ENCODE data around the gene FMNL2. TPM values are rescaled to one million over a fixed set of nuclear protein-coding genes. Genes with fewer than 3 reads are reported as not detected.

Gene FMNL2
- total RNA-seq, 4 donors from 2014 or later, result 6.7 to 17.2 (median 11.5) TPM

- ATAC-seq (no peak), DNase-seq (no peak)
- TF ChIP-seq POLR2A (IDR thresholded peaks at IDR 0.05) (no peak), CTCF (IDR thresholded peaks at IDR 0.05 in 4 of 5, conservative IDR thresholded peaks at IDR 0.05 in 1 of 5) (no peak)
- no peaks in the 10 kb centered on the region for H3K27me3 ChIP-seq
- H3K36me3 ChIP-seq, result peaks cover 0 to 12% of the 10 kb centered on the region in 2 donors
- no peak overlapping the region for H3K27ac ChIP-seq
- in situ Hi-C loops (cut with MboI; ENCODE audit: low sequenced_read_pairs in 4 of 4) (loop anchor here in 2 of 4 donors (10.0 kb wide), 1 partner anchor 289 kb away; the partner anchor contains the start of gene FMNL2 (in 2 of the 2)), intact Hi-C loops (cut with DNase I; ENCODE audit: low total_unique reads) (loop anchor here (5.0 kb wide), 2 partner anchors 216 to 796 kb away; partner anchors contain the start of gene ARL5A)
- peaks cover 17 to 31% of the 10 kb centered on the region in 2 donors for H3K4me1 ChIP-seq
- no peak overlapping the region for H3K4me3 ChIP-seq
- H3K9me3 ChIP-seq, result no peaks in the 10 kb centered on the region
Measured at GRCh38 chr2:152623775-152624174, 288.8 kb downstream of the FMNL2 start.

GRCh38 chr2:152624805-152625204, 289.8 kb downstream of the FMNL2 start:
- no peak for DNase-seq
- intact Hi-C loops (cut with DNase I; ENCODE audit: low total_unique reads) (loop anchor here (5.0 kb wide), 2 partner anchors 218 to 798 kb away; partner anchors contain the start of gene ARL5A), in situ Hi-C loops (cut with MboI; ENCODE audit: low sequenced_read_pairs in 4 of 4) (loop anchor here (10.0 to 25.0 kb wide), 2 partner anchors 290 to 588 kb away; partner anchors contain the start of gene FMNL2 (in 2 of the 4))
- ATAC-seq, result no peak
- no peaks in the 10 kb centered on the region for H3K27me3 ChIP-seq
- no peaks in the 10 kb centered on the region for H3K9me3 ChIP-seq
- H3K36me3 ChIP-seq, result peaks cover 0 to 17% of the 10 kb centered on the region in 2 donors
- TF ChIP-seq POLR2A (IDR thresholded peaks at IDR 0.05) (no peak), CTCF (IDR thresholded peaks at IDR 0.05 in 4 of 5, conservative IDR thresholded peaks at IDR 0.05 in 1 of 5) (no peak)
- H3K4me3 ChIP-seq, result no peak overlapping the region
- H3K27ac ChIP-seq, result peak overlapping the region in 1 of 4 donors; percentile 20
- H3K4me1 ChIP-seq, result peaks cover 14 to 27% of the 10 kb centered on the region in 2 donors

- Histone ChIP-seq H3K27me3 (no peaks in the 10 kb centered on the region), H3K9me3 (no peaks in the 10 kb centered on the region), H3K4me3 (no peak overlapping the region), H3K4me1 (peaks cover 4 to 7% of the 10 kb centered on the region in 2 donors), H3K36me3 (peaks cover 4 to 23% of the 10 kb centered on the region in 2 donors), H3K27ac (peak overlapping the region in 2 of 4 donors; percentile 10 to 40)
- ATAC-seq (no peak), DNase-seq (no peak)
- in situ Hi-C loops (cut with MboI; ENCODE audit: low sequenced_read_pairs in 4 of 4) (loop anchor here (10.0 to 25.0 kb wide), 2 partner anchors 292 to 590 kb away; partner anchors contain the start of gene FMNL2 (in 2 of the 4)), intact Hi-C loops (cut with DNase I; ENCODE audit: low total_unique reads) (no loop called here)
- TF ChIP-seq POLR2A (IDR thresholded peaks at IDR 0.05), result no peak
- TF ChIP-seq CTCF (IDR thresholded peaks at IDR 0.05 in 4 of 5, conservative IDR thresholded peaks at IDR 0.05 in 1 of 5), result no peak
Measured at GRCh38 chr2:152626911-152627339, 292.0 kb downstream of the FMNL2 start.

- Histone ChIP-seq H3K9me3 (no peaks in the 10 kb centered on the region), H3K4me3 (no peak overlapping the region), H3K27ac (peak overlapping the region in 1 of 4 donors; percentile 10), H3K36me3 (peaks cover 5 to 29% of the 10 kb centered on the region in 2 donors), H3K4me1 (peaks cover 2 to 4% of the 10 kb centered on the region in 2 donors), H3K27me3 (no peaks in the 10 kb centered on the region)
- intact Hi-C loops (cut with DNase I; ENCODE audit: low total_unique reads), result no loop called here
- ATAC-seq, result peak in 1 of 2 donors; percentile 87
- DNase-seq, result no peak
- TF ChIP-seq CTCF (IDR thresholded peaks at IDR 0.05 in 4 of 5, conservative IDR thresholded peaks at IDR 0.05 in 1 of 5) (peak in 4 of 5 experiments; percentile 46 to 63 (median 57)), POLR2A (IDR thresholded peaks at IDR 0.05) (no peak)
- in situ Hi-C loops (cut with MboI; ENCODE audit: low sequenced_read_pairs in 4 of 4), result loop anchor here (10.0 to 25.0 kb wide), 2 partner anchors 293 to 590 kb away; partner anchors contain the start of gene FMNL2 (in 2 of the 4)
Measured at GRCh38 chr2:152627351-152627957, 292.5 kb downstream of the FMNL2 start.

Data from gastrocnemius medialis (tissue), 4 donors.